ENCODE data around the gene CDKN2AIP. TPM values are rescaled to one million over a fixed set of nuclear protein-coding genes. Genes with fewer than 3 reads are reported as not detected.

Gene CDKN2AIP
- polyA plus RNA-seq, 1 experiment = 9.4 TPM

DNA sequence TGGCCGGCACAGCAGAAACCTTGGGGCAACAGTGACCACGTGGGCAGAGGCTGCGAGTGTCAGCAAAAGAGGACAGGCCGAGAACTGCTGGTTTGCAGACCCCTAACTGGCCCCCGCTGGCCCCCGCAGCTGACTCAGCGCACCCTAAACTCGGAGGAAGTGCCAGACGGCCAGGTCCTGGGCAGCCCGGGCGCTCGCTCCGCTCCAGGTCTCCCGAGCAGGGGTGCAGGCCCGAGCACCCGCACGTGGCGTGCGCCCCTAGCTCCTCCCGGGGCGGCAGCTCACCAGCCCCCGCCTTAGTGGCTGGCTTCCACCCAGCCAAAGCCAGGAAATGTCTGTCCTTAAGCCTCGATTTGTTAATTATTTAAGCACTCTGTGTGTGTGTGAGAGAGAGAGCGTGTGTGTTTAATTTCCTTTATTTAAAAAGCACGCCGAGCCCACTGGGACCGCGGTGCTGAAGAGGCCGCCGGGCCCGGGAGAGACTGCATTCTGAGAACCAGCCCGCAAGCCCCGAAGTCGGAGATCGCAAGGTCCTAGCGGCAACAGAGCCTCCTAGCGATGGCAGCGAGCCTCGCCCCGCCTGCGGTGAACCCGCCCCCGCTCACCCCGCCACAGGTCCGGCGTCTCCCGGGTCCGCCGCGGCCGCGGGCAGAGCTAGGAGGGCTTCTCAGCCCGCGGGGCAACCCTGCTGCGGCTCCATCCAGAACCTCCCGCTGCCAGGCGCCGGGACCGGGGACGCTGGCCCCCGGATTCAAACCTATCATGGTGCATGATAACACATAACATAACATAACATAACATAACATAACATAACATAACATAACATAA lies 45.9 kb upstream of the CDKN2AIP start:
- peak overlapping the region; percentile 35 for H3K4me3 ChIP-seq (ENCODE audit: low read depth, low read length)
- TF ChIP-seq, protein P1, sequence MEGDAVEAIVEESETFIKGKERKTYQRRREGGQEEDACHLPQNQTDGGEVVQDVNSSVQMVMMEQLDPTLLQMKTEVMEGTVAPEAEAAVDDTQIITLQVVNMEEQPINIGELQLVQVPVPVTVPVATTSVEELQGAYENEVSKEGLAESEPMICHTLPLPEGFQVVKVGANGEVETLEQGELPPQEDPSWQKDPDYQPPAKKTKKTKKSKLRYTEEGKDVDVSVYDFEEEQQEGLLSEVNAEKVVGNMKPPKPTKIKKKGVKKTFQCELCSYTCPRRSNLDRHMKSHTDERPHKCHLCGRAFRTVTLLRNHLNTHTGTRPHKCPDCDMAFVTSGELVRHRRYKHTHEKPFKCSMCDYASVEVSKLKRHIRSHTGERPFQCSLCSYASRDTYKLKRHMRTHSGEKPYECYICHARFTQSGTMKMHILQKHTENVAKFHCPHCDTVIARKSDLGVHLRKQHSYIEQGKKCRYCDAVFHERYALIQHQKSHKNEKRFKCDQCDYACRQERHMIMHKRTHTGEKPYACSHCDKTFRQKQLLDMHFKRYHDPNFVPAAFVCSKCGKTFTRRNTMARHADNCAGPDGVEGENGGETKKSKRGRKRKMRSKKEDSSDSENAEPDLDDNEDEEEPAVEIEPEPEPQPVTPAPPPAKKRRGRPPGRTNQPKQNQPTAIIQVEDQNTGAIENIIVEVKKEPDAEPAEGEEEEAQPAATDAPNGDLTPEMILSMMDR (IDR thresholded peaks at IDR 0.05; ENCODE audit: insufficient read depth, low read depth, low read length) = peak; percentile 78
- POLR2A ChIA-PET = interaction anchor here (0.6 kb wide), 2 partner anchors 32 to 1416 kb away, joined by 3 to 4 read pairs; no protein-coding TSS in a partner anchor
- no peaks in the 10 kb centered on the region for H3K27me3 ChIP-seq (ENCODE audit: control insufficient read depth, insufficient read depth, low read length)
- no peak for DNase-seq (ENCODE audit: low read depth)
- CTCF ChIA-PET = interaction anchor here (0.6 to 1.8 kb wide), 13 partner anchors 9 to 908 kb away, joined by 3 to 11 read pairs (median 4); no protein-coding TSS in a partner anchor
- no peaks in the 10 kb centered on the region for H3K36me3 ChIP-seq (ENCODE audit: control insufficient read depth, insufficient read depth, low read length)

DNA sequence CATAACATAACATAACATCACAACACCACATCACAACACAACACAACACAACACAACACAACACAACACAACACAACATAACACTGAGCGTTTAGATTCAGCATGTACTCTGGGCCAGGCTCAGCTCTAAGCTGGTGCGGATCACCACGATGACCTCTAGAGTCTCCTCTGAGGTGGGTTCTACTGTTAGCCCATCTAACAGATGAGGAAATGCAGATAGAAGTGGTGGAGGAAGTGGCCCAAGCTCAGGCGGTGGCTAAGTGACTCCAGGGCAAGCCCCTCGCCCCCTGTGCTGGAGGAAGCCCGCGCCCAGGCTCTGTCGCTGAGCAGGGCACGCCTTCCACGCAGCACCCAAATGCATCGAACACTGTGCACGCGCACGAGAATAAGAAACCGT lies 45.3 kb upstream of the CDKN2AIP start:
- H3K27me3 ChIP-seq (ENCODE audit: control insufficient read depth, insufficient read depth, low read length) = no peaks in the 10 kb centered on the region
- CTCF ChIA-PET = interaction anchor here (0.6 to 1.8 kb wide), 11 partner anchors 8 to 908 kb away, joined by 3 to 11 read pairs (median 4); no protein-coding TSS in a partner anchor
- DNase-seq (ENCODE audit: low read depth) = no peak
- no peaks in the 10 kb centered on the region for H3K36me3 ChIP-seq (ENCODE audit: control insufficient read depth, insufficient read depth, low read length)
- no peak overlapping the region for H3K4me3 ChIP-seq (ENCODE audit: low read depth, low read length)
- POLR2A ChIA-PET = no interaction called here
- TF ChIP-seq, protein P1 (IDR thresholded peaks at IDR 0.05; ENCODE audit: insufficient read depth, low read depth, low read length) = no peak

DNA sequence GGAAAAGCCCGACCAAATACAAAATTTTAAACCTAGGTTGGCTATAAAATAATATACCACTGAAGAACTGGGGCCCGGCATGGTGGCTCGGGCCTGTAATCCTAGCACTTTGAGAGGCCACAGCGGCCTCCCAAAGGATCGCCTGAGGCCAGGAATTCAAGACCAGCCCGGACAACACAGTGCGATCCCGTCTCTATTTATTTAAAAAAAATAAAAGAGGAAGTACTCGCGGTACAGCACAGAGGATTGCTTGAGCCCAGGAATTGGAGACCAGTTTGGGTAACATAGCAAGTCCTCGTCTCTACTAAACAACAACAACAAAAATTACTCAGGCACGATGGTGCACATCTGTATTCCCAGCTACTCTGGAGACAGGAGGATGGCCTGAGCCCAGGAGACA lies 44.8 kb upstream of the CDKN2AIP start:
- no peak for DNase-seq (ENCODE audit: low read depth)
- POLR2A ChIA-PET = no interaction called here
- Histone ChIP-seq H3K36me3 (ENCODE audit: control insufficient read depth, insufficient read depth, low read length) (no peaks in the 10 kb centered on the region), H3K4me3 (ENCODE audit: low read depth, low read length) (no peak overlapping the region), H3K27me3 (ENCODE audit: control insufficient read depth, insufficient read depth, low read length) (no peaks in the 10 kb centered on the region)
- TF ChIP-seq, protein P1 (IDR thresholded peaks at IDR 0.05; ENCODE audit: insufficient read depth, low read depth, low read length) = no peak
- CTCF ChIA-PET = interaction anchor here (0.6 to 1.8 kb wide), 6 partner anchors 8 to 909 kb away, joined by 3 to 11 read pairs (median 4); no protein-coding TSS in a partner anchor

DNA sequence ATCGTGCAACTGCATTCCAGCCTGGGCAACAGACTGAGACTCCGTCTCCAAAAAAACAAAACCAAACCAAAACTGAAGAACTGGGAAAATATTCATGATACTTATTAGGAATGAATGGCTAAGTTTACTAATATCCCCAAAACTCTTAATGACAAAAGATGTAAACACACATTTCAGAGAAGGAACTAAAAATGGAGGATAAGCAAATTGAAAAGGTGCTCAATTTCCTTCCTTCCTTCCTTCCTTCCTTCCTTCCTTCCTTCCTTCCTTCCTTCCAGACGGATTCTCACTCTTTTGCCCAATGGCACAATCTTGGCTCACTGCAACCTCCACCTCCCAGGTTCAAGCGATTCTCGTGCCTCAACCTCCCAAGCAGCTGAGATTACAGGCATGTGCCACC lies 44.4 kb upstream of the CDKN2AIP start:
- CTCF ChIA-PET = interaction anchor here (1.3 to 1.8 kb wide), 2 partner anchors 44 to 462 kb away, joined by 4 to 5 read pairs; no protein-coding TSS in a partner anchor
- Histone ChIP-seq H3K4me3 (ENCODE audit: low read depth, low read length) (no peak overlapping the region), H3K27me3 (ENCODE audit: control insufficient read depth, insufficient read depth, low read length) (no peaks in the 10 kb centered on the region), H3K36me3 (ENCODE audit: control insufficient read depth, insufficient read depth, low read length) (no peaks in the 10 kb centered on the region)
- POLR2A ChIA-PET = no interaction called here
- DNase-seq (ENCODE audit: low read depth) = no peak
- TF ChIP-seq, protein P1 (IDR thresholded peaks at IDR 0.05; ENCODE audit: insufficient read depth, low read depth, low read length) = no peak

DNA sequence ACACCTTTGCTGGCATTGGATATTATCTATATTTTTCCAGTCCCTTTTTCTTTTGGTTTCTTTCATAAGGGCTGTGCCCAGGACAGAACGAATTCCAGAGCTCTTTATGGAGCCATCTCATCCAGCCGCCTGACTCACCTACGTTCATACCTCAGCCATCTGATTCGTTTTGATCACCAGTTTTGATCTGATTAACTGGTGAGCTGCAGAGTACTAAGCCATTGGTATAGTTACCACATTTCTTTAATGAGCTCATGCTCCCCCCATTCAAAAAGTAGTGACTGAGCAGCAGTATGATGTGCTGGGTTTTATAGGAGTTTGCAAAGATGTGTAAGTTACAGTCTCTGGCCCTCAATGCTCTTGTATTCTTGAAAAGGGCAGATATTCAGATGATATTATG lies 43.0 kb upstream of the CDKN2AIP start:
- ChIA-PET CTCF (interaction anchor here (0.9 to 1.3 kb wide), 3 partner anchors 10 to 464 kb away, joined by 3 to 5 read pairs (median 4); no protein-coding TSS in a partner anchor), POLR2A (no interaction called here)
- DNase-seq (ENCODE audit: low read depth) = no peak
- Histone ChIP-seq H3K36me3 (ENCODE audit: control insufficient read depth, insufficient read depth, low read length) (no peaks in the 10 kb centered on the region), H3K27me3 (ENCODE audit: control insufficient read depth, insufficient read depth, low read length) (no peaks in the 10 kb centered on the region), H3K4me3 (ENCODE audit: low read depth, low read length) (no peak overlapping the region)
- TF ChIP-seq, protein P1 (IDR thresholded peaks at IDR 0.05; ENCODE audit: insufficient read depth, low read depth, low read length) = no peak

Measured in BJ (cell line).